ENCODE results near the gene B4GALT5. TPM values are rescaled to one million over a fixed set of nuclear protein-coding genes. Genes with fewer than 3 reads are reported as not detected.

The B4GALT5 gene
- total RNA-seq, 2 donors from 2014 or later = 9.3 to 12.2 TPM

- Histone ChIP-seq H3K36me3 (replicated peaks in 1 of 2; ENCODE audit: insufficient read depth in 1 of 2, low read depth in 2 of 2) (no peaks in the 10 kb centered on the region), H3K27me3 (no peaks in the 10 kb centered on the region), H3K9me3 (no peaks in the 10 kb centered on the region), H3K4me1 (peaks cover 22% of the 10 kb centered on the region), H3K27ac (no peak overlapping the region), H3K4me3 (no peak overlapping the region)
- 61 to 69% methylated on average over 10 of the region's 10 CpGs for WGBS, 2 donors
- ATAC-seq (no peak), DNase-seq (no peak)
- intact Hi-C loops (cut with DNase I) = no loop called here
- TF ChIP-seq CTCF (IDR thresholded peaks at IDR 0.05) (no peak), POLR2A (IDR thresholded peaks at IDR 0.05) (no peak)
Observed at GRCh38 chr20:49587111-49587570, 126.5 kb downstream of the B4GALT5 start.

- DNase-seq (no peak), ATAC-seq (no peak)
- no peaks in the 10 kb centered on the region for H3K9me3 ChIP-seq
- H3K27me3 ChIP-seq = no peaks in the 10 kb centered on the region
- WGBS, 2 donors = 83 to 86% methylated on average over 9 of the region's 9 CpGs
- intact Hi-C loops (cut with DNase I) = no loop called here
- no peak overlapping the region for H3K4me3 ChIP-seq
- H3K36me3 ChIP-seq (replicated peaks in 1 of 2; ENCODE audit: insufficient read depth in 1 of 2, low read depth in 2 of 2) = no peaks in the 10 kb centered on the region
- peaks cover 22% of the 10 kb centered on the region for H3K4me1 ChIP-seq
- no peak overlapping the region for H3K27ac ChIP-seq
- TF ChIP-seq POLR2A (IDR thresholded peaks at IDR 0.05) = no peak
- TF ChIP-seq CTCF (IDR thresholded peaks at IDR 0.05) = no peak
Observed at GRCh38 chr20:49585585-49586245, 128.0 kb downstream of the B4GALT5 start.

GRCh38 chr20:49584418-49585382, 129.0 kb downstream of the B4GALT5 start:
- no peak for DNase-seq
- peaks cover 29% of the 10 kb centered on the region for H3K4me1 ChIP-seq

GRCh38 chr20:49583669-49584417, 129.8 kb downstream of the B4GALT5 start:
- Histone ChIP-seq H3K36me3 (replicated peaks in 1 of 2; ENCODE audit: insufficient read depth in 1 of 2, low read depth in 2 of 2) (no peaks in the 10 kb centered on the region), H3K27me3 (no peaks in the 10 kb centered on the region), H3K27ac (peak overlapping the region in 3 of 4 donors; percentile 21 to 76 (median 58)), H3K4me1 (peaks cover 29% of the 10 kb centered on the region), H3K9me3 (no peaks in the 10 kb centered on the region), H3K4me3 (no peak overlapping the region)
- 15 to 23% methylated on average over 11 to 12 of the region's 12 CpGs for WGBS, 2 donors
- TF ChIP-seq POLR2A (IDR thresholded peaks at IDR 0.05) (no peak), CTCF (IDR thresholded peaks at IDR 0.05) (no peak)
- ATAC-seq = peak; percentile 89
- intact Hi-C loops (cut with DNase I) = no loop called here
- DNase-seq = peak; percentile 64 to 89 (median 83)

More at GRCh38 chr20:49584418-49585382, 129.0 kb downstream of the B4GALT5 start:
- intact Hi-C loops (cut with DNase I) = no loop called here
- 71 to 78% methylated on average over 14 of the region's 14 CpGs for WGBS, 2 donors
- Histone ChIP-seq H3K9me3 (no peaks in the 10 kb centered on the region), H3K4me3 (no peak overlapping the region), H3K27ac (peak overlapping the region in 3 of 4 donors; percentile 21 to 76 (median 58)), H3K36me3 (replicated peaks in 1 of 2; ENCODE audit: insufficient read depth in 1 of 2, low read depth in 2 of 2) (no peaks in the 10 kb centered on the region), H3K27me3 (no peaks in the 10 kb centered on the region)
- no peak for TF ChIP-seq POLR2A (IDR thresholded peaks at IDR 0.05)
- TF ChIP-seq CTCF (IDR thresholded peaks at IDR 0.05) = no peak
- no peak for ATAC-seq

Data from body of pancreas (tissue), 4 donors.